GM12878 (cell line): ENCODE measurements around the gene DSPP. TPM values are rescaled to one million over a fixed set of nuclear protein-coding genes. Genes with fewer than 3 reads are reported as not detected.

ENCODE experiments used
- ATAC-seq: fragments of 200-7000 bp; cut with Tn5 transposase; 3 replicates; pipeline ENCODE4 v1.9.1; 2020; ENCODE audit warnings: mild to moderate bottlenecking, moderate library complexity
- BruUV-seq: library from RNA; stranded (reverse); fragments of 400-500 nt; replicated peaks from 2 replicates; lab custom pipeline; 2021; lab: Mats Ljungman, UMichigan
- CTCF ChIA-PET: fragments of 300-600 bp; sonication (Branson Sonifier 250); formaldehyde crosslinking; extraction: SDS; loops from one replicate; lab custom pipeline; 2021; ENCODE audit warnings: inconsistent platforms; lab: Yijun Ruan, JAX
- POLR2A ChIA-PET: fragments of 350-600 bp; formaldehyde crosslinking; extraction: SDS; loops from one replicate; lab custom pipeline; 2021; ENCODE audit warnings: inconsistent platforms; lab: Charles Lee
- RAD21 ChIA-PET: fragments of 300-600 bp; sonication (Branson Sonifier 250); formaldehyde crosslinking; loops from one replicate; lab custom pipeline; 2023; ENCODE audit warnings: antibody characterized with exemption; ENCODE audit not compliant: unreplicated experiment; lab: Charles Lee
- SMC1A ChIA-PET: fragments of 300-600 bp; sonication (Branson Sonifier 250); formaldehyde crosslinking; loops from one replicate; lab custom pipeline; 2023; ENCODE audit not compliant: unreplicated experiment, uncharacterized antibody; lab: Charles Lee
- DNase-seq: peaks from one replicate; pipeline ENCODE4 v3.0.0-alpha.2; 2011; ENCODE audit warnings: low read depth, low spot score
- FAIRE-seq: peaks from 3 replicates; lab custom pipeline; 2011; peaks lifted over from hg19 to GRCh38; lab: Jason Lieb, UNC
- H2AFZ ChIP-seq: 2 replicates; pipeline ENCODE4 v1.6.0; 2011; ENCODE audit warnings: low read depth, low read length, control low read depth; ENCODE audit not compliant: control insufficient read depth
- H3K27ac ChIP-seq: 2 replicates; pipeline ENCODE4 v1.5.1; 2011; ENCODE audit warnings: control low read depth; ENCODE audit not compliant: control insufficient read depth, insufficient read depth
- H3K27me3 ChIP-seq, 2 experiments: replicated peaks in 1 of 2; 2 replicates each; pipeline versions ENCODE4 v1.6.0 to v1.6.1; 2011; ENCODE audit warnings: low read length in 1 of 2; ENCODE audit not compliant: control insufficient read depth in 2 of 2, insufficient read depth in 2 of 2
- H3K36me3 ChIP-seq, 2 experiments: 2 replicates each; pipeline ENCODE4 v1.5.1; 2011; ENCODE audit warnings: low read length in 1 of 2; ENCODE audit not compliant: control insufficient read depth in 2 of 2, insufficient read depth in 2 of 2
- H3K4me1 ChIP-seq: 2 replicates; pipeline ENCODE4 v1.6.1; 2011; ENCODE audit warnings: mild to moderate bottlenecking, low read length, moderate library complexity, mixed read lengths; ENCODE audit not compliant: control insufficient read depth, insufficient read depth
- H3K4me2 ChIP-seq: 2 replicates; pipeline ENCODE4 v1.6.0; 2011; ENCODE audit warnings: control low read depth; ENCODE audit not compliant: control insufficient read depth, insufficient read depth
- H3K4me3 ChIP-seq: fragments of 200-600 bp; sonication (generic); 2 replicates; pipeline ENCODE4 v1.5.1; 2016
- H3K79me2 ChIP-seq: 2 replicates; pipeline ENCODE4 v1.6.0; 2011; ENCODE audit warnings: low read length; ENCODE audit not compliant: control insufficient read depth, insufficient read depth
- H3K9ac ChIP-seq: 2 replicates; pipeline ENCODE4 v1.8.0; 2011; ENCODE audit warnings: low read length, control low read depth, mixed read lengths; ENCODE audit not compliant: control insufficient read depth, insufficient read depth
- H3K9me3 ChIP-seq: replicated peaks from 3 replicates; pipeline ENCODE4 v1.5.1; 2011; ENCODE audit warnings: mild to moderate bottlenecking, low read length; ENCODE audit not compliant: control insufficient read depth, insufficient read depth
- H4K20me1 ChIP-seq: 2 replicates; pipeline ENCODE4 v1.6.0; 2011; ENCODE audit not compliant: control insufficient read depth, insufficient read depth
- HDGF ChIP-seq: fragments of 450-650 bp; IDR thresholded peaks from 2 replicates; pipeline ENCODE4 v1.6.1; 2016; ENCODE audit warnings: antibody characterized with exemption
- JUNB ChIP-seq: IDR thresholded peaks from 2 replicates; pipeline ENCODE4 v1.6.1; 2016; ENCODE audit warnings: antibody characterized with exemption, mild to moderate bottlenecking
- NBN ChIP-seq: fragments of 450-650 bp; IDR thresholded peaks from 2 replicates; pipeline ENCODE4 v1.6.1; 2016
- NR2C1 ChIP-seq: fragments of 450-650 bp; IDR thresholded peaks from 2 replicates; pipeline ENCODE4 v1.6.1; 2017; ENCODE audit warnings: antibody characterized with exemption, mild to moderate bottlenecking, moderate library complexity
- RUNX3 ChIP-seq: IDR thresholded peaks from 2 replicates; pipeline ENCODE4 v1.6.1; 2012; ENCODE audit warnings: low read length, inconsistent platforms
- SIN3A ChIP-seq: IDR thresholded peaks from 2 replicates; pipeline ENCODE4 v1.6.1; 2012; ENCODE audit warnings: low read depth, low read length, improper control_type of control experiment
- SIX5 ChIP-seq: IDR thresholded peaks from 2 replicates; pipeline ENCODE4 v1.6.1; 2011; ENCODE audit warnings: mild to moderate bottlenecking, low read depth, low read length, moderate library complexity; ENCODE audit not compliant: severe bottlenecking
- SMC3 ChIP-seq: IDR thresholded peaks from 2 replicates; pipeline ENCODE4 v1.6.1; 2011; ENCODE audit warnings: low read length, improper control_type of control experiment, borderline replicate concordance
- ZBTB4 ChIP-seq: fragments of 450-650 bp; formaldehyde crosslinking; IDR thresholded peaks from 2 replicates; pipeline ENCODE4 v1.4.0; 2022; ENCODE audit warnings: mild to moderate bottlenecking, moderate library complexity
- ZNF274 ChIP-seq: IDR thresholded peaks from one replicate; pipeline ENCODE4 v1.8.0; 2011; ENCODE audit not compliant: insufficient read length, insufficient read depth
- WGBS: methylation state at CpG from one replicate; pipeline ENCODE4 v1.1.6; 2016; ENCODE audit warnings: low lambda C conversion rate; ENCODE audit not compliant: insufficient replicate concordance, insufficient coverage; ENCODE audit errors: missing lambda C conversion rate; 5-methylcytosine and 5-hydroxymethylcytosine counted together
- in situ Hi-C: fragments of 300-500 bp; cut with MboI; formaldehyde crosslinking; loops from 9 replicates; pipeline ENCODE4 v1.14.3; 2018; ENCODE audit warnings: mixed read lengths
- intact Hi-C: fragments of 100-400 bp; cut with micrococcal nuclease; formaldehyde crosslinking; loops from one replicate; pipeline ENCODE4 v1.14.2; 2022; ENCODE audit not compliant: unreplicated experiment
- polyA plus RNA-seq, 11 experiments: library from polyadenylated mRNA; depleted of rRNA in 4 of 11; unstranded in 6 of 11; stranded (reverse) in 5 of 11; fragments of >200 nt; fragmentation: Nextera tagmentation in 4 of 11; fragmentation: Illumina TruSeq in 1 of 11; extraction: Ambion mirVana in 4 of 11; extraction: Trizol in 1 of 11; gene quantifications; 1 replicate in 1 of 11; 2 replicates in 10 of 11; pipeline versions ENCODE4 v1.2.1 to v1.2.3, GENCODE V29; 2011 to 2016; ENCODE audit warnings: inconsistent platforms in 2 of 11, missing spikeins in 2 of 11, low read depth in 1 of 11
- total RNA-seq, 4 experiments: library from RNA; depleted of rRNA in 3 of 4; stranded (reverse); fragments of >200 nt in 3 of 4; fragmentation: Illumina TruSeq in 1 of 4; extraction: Trizol in 1 of 4; gene quantifications; 2 replicates each; pipeline versions ENCODE4 v1.2.1 to v1.2.3, GENCODE V29; 2013 to 2021

Gene DSPP
- total and polyA plus RNA-seq, 10 of the 15 experiments (the other 5 are each of a cell fraction or from before 2014, with no cell fraction given), result not detected

GRCh38 chr4:87632469-87632868, 24.1 kb downstream of the DSPP start:
- intact Hi-C loops, result no loop called here
- POLR2A ChIA-PET, result no interaction called here
- H3K36me3 ChIP-seq, result no peaks in the 10 kb centered on the region
- TF ChIP-seq NBN (no peak), ZBTB4 (no peak), HDGF (no peak), SIN3A (no peak), JUNB (no peak), SIX5 (no peak), RUNX3 (no peak), SMC3 (no peak), NR2C1 (no peak), ZNF274 (no peak)
- TF ChIP-seq, all 136 proteins: peak for 0
- no TSS peak for BruUV-seq
- ATAC-seq, result no peak
- Histone ChIP-seq H3K27me3 (no peaks in the 10 kb centered on the region; a peak in 1 of 4 replicates), H3K4me2 (no peak overlapping the region), H3K79me2 (no peaks in the 10 kb centered on the region), H3K9ac (no peak overlapping the region), H4K20me1 (no peaks in the 10 kb centered on the region), H3K27ac (no peak overlapping the region), H3K9me3 (no peaks in the 10 kb centered on the region), H2AFZ (no peak overlapping the region), H3K4me3 (no peak overlapping the region), H3K4me1 (no peaks in the 10 kb centered on the region)
- FAIRE-seq, result no peak
- RAD21 ChIA-PET, result no interaction called here
- in situ Hi-C loops, result no loop called here
- no peak for DNase-seq
- WGBS, result 85% methylated on average over 1 of the region's 1 CpG
- SMC1A ChIA-PET, result no interaction called here
- CTCF ChIA-PET, result no interaction called here
